GM18517 (cell line): ENCODE results near the gene PADI1.

Experiments
- ATAC-seq: cut with Tn5 transposase; IDR thresholded peaks from one replicate; pipeline ENCODE4 v1.9.1; 2021; ENCODE audit warnings: mild to moderate bottlenecking, moderate library complexity; ENCODE audit not compliant: unreplicated experiment

PADI1 gene

DNA sequence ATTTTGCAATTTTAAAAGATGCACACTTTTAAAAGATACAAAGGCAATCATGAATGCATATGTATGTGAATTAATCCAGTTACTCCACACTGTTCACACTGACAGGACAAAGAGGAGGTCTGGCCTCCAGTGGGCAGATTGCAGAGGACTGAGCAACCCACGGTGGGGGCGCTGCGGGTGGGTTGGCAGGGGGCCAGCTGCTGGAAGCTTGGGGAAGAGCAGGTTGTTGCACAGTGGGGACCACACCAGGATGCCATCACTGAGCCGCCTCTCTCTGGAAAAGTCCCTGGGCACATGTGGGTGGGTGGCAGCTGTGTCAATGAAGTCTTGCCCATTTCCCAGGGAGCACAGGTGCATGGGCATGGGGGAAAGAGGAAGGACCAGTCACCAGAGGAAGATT is 90.4 kb downstream of the PADI1 start:
- no peak for ATAC-seq
